NCI-H2196 (cell line): ENCODE results near the gene FASN.

Experiments
- DNase-seq: peaks from one replicate; lab custom pipeline; 2025; ENCODE audit not compliant: unreplicated experiment; lab: John Stamatoyannopoulos, UW

The FASN gene

DNA sequence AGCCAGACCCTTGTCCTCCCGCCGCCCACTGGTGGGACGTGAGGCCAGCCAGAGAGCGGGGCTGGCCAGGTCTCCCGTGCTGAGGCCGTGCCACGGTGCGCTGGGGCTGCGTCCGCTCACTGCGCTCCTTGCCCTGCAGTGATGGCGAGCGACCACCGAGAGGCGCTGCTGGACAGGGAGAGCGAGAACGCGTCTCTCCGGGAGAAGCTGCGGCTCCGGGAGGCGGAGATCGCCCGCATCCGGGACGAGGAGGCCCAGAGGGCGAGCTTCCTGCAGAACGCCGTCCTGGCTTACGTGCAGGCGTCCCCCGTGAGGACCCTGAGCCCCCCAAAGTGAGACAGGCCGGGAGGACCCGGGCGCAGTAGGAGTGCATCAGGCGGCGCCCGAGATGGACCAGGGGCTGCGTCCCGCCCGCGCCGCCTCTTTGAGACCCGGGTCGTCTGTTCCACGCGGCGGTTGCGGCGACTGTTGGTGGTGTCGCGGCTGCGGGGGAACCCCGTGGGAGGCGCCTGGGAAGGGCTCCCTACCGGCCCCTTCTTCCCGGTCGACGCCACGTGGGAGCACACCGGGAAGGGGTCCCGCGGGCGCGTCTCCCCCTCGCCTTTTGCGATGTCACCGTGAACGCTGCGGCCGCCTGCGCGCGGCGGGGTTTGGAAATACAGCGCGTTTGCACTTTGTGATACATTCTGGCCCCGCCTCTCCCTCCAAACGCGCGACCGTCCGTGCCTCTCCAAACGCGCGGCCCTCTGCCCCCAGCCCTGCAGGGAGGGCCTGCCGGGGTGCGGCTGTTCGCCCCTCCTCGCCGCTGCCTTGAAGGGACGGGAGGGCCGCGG, 67.3 kb downstream of the FASN start:
- peak; percentile 96 for DNase-seq

DNA sequence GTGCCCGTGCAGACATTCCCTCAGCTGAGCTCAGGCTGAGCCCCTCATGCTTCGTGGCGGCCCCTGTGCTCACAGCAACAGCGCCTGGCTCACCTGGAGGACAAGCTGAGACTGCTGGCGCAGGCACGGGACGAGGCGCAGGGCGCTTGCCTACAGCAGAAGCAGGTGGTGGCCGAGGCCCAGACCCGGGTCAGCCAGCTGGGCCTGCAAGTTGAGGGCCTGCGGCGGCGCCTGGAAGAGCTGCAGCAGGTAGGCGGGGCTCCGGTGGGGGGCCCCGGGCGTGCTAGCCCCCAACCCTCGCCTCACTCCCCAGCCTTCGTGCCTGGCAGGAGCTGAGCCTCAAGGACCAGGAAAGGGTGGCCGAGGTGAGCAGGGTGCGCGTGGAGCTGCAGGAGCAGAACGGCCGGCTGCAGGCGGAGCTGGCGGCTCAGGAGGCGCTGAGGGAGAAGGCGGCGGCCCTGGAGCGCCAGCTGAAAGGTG, 68.0 kb downstream of the FASN start:
- DNase-seq = peak; percentile 58

DNA sequence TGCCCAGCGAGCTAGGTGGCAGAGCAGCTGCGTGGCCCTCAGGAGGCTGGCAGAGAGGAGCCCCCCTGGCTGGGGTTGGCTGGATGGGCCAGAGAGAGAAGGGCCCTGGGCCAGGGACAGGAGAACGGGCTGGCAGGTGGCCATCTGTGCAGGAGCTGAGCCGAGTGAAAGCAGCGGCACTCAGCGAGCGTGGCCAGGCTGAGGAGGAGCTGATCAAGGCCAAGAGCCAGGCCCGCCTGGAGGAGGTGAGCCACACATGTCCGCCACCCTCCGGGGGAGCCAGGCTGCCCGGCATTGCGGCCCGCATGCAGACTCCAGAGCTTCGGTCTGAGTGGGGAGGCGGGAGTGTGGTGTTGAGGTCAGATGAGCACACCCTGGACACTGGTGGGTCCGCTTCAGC, 68.6 kb downstream of the FASN start:
- peak; percentile 29 for DNase-seq

DNA sequence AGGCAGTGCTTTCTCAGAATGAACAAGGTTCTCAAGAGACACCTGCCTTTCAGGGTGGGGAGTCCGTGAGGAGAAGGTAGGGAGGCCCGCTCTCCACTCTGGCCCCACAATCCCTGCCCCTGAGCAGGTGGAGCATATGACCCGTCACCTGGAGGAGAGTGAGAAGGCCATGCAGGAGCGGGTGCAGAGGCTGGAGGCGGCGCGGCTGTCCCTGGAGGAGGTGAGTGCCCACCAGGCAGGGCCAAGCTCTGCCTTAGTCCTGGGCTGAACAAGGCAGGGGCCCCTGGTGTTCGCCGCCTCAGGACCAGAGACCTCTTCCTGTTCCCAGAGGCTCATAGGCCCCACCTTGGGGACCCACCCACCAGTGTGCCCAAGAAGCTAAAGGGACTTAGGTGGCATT, 69.1 kb downstream of the FASN start:
- DNase-seq = no peak
